ENCODE measurements around the gene CTNND1. TPM values are rescaled to one million over a fixed set of nuclear protein-coding genes. Genes with fewer than 3 reads are reported as not detected.

CTNND1 gene
- total and polyA plus RNA-seq, 10 of the 15 experiments (the other 5 are each of a cell fraction or from before 2014, with no cell fraction given), result 4.7 to 70.0 (median 30.0) TPM

- BruUV-seq (replicated peaks), result no TSS peak
- H3K9ac ChIP-seq (ENCODE audit: control insufficient read depth, insufficient read depth, low read length), result no peak overlapping the region
- WGBS (ENCODE audit: insufficient coverage, insufficient replicate concordance, low lambda C conversion rate, missing lambda C conversion rate), result 98% methylated on average over 5 of the region's 5 CpGs
- CTCF ChIA-PET, result interaction anchor here (0.9 to 12.2 kb wide), 3 partner anchors 18 to 55 kb away, joined by 3 to 227 read pairs (median 4); no protein-coding TSS in a partner anchor
- H3K27me3 ChIP-seq (replicated peaks in 1 of 2; ENCODE audit: control insufficient read depth in 2 of 2, insufficient read depth in 2 of 2, low read length in 1 of 2), result no peaks in the 10 kb centered on the region
- H3K9me3 ChIP-seq (replicated peaks; ENCODE audit: control insufficient read depth, insufficient read depth, low read length), result no peaks in the 10 kb centered on the region
- ATAC-seq, result no peak
- intact Hi-C loops (cut with micrococcal nuclease; ENCODE audit: unreplicated experiment), result no loop called here
- H3K79me2 ChIP-seq (ENCODE audit: control insufficient read depth, insufficient read depth, low read length), result peaks cover 21% of the 10 kb centered on the region
- H2AFZ ChIP-seq (ENCODE audit: control insufficient read depth, low read depth, low read length), result no peak overlapping the region
- peaks cover 12 to 17% of the 10 kb centered on the region in 2 experiments for H3K36me3 ChIP-seq (ENCODE audit: control insufficient read depth in 2 of 2, insufficient read depth in 2 of 2, low read length in 1 of 2)
- no peak overlapping the region for H3K27ac ChIP-seq (ENCODE audit: control insufficient read depth, insufficient read depth)
- no peak for FAIRE-seq
- H3K4me2 ChIP-seq (ENCODE audit: control insufficient read depth, insufficient read depth), result no peak overlapping the region
- RAD21 ChIA-PET (ENCODE audit: unreplicated experiment), result interaction anchor here (0.6 to 4.7 kb wide), 3 partner anchors 31 to 57 kb away, joined by 3 to 25 read pairs (median 3); no protein-coding TSS in a partner anchor
- H3K4me3 ChIP-seq, result no peak overlapping the region
- no peaks in the 10 kb centered on the region for H3K4me1 ChIP-seq (ENCODE audit: control insufficient read depth, insufficient read depth, low read length)
- no peak for DNase-seq (ENCODE audit: low read depth, low spot score)
- SMC1A ChIA-PET (ENCODE audit: uncharacterized antibody, unreplicated experiment), result interaction anchor here (0.6 to 8.3 kb wide), 7 partner anchors 13 to 190 kb away, joined by 3 to 83 read pairs (median 5); partner anchors contain the start of gene CTNND1
- TF ChIP-seq ZNF687 (IDR thresholded peaks at IDR 0.05) (no peak), DPF2 (IDR thresholded peaks at IDR 0.05) (no peak), SREBF1 (IDR thresholded peaks at IDR 0.05; ENCODE audit: low read length) (no peak), POU2F2 (IDR thresholded peaks at IDR 0.05; ENCODE audit: borderline replicate concordance, low read depth, low read length) (no peak), MAX (IDR thresholded peaks at IDR 0.05; ENCODE audit: low read depth, low read length) (no peak)
- in situ Hi-C loops (cut with MboI), result no loop called here
- no peaks in the 10 kb centered on the region for H4K20me1 ChIP-seq (ENCODE audit: control insufficient read depth, insufficient read depth)
- POLR2A ChIA-PET, result interaction anchor here (6.4 kb wide), 1 partner anchor 15 kb away, joined by 63 read pairs; the partner anchor contains the start of gene CTNND1
Observed at GRCh38 chr11:57745206-57745605, 16.4 kb upstream of the CTNND1 start.

All from GM12878 (cell line).